Testis (tissue), 2 donors: ENCODE results near the gene VEGFB.

Experiments used
- CTCF ChIP-seq, 3 experiments: fragments of 450-650 bp in 2 of 3; fragments of 200-600 bp in 1 of 3; sonication (generic) in 1 of 3; IDR thresholded peaks; one replicate each; pipeline ENCODE4 v1.5.1; 2016 to 2019; ENCODE audit warnings: antibody characterized with exemption in 3 of 3, mild to moderate bottlenecking in 2 of 3, moderate library complexity in 1 of 3
- POLR2A ChIP-seq: fragments of 450-650 bp; IDR thresholded peaks from one replicate; pipeline ENCODE4 v1.6.1; 2017; ENCODE audit warnings: antibody characterized with exemption, mild to moderate bottlenecking, moderate library complexity

GRCh38 chr11:64275841-64276240, 41.5 kb downstream of the VEGFB start:
- TF ChIP-seq CTCF (IDR thresholded peaks at IDR 0.05): no peak
- TF ChIP-seq POLR2A: no peak
